22Rv1 (cell line): Measurements from ENCODE around the gene RHBDF1.

Experiments
- CTCF ChIP-seq: fragments of 450-650 bp; IDR thresholded peaks from 2 replicates; pipeline ENCODE4 v1.5.1; 2017; ENCODE audit warnings: mild to moderate bottlenecking
- ZFX ChIP-seq: fragments of 450-650 bp; IDR thresholded peaks from 2 replicates; pipeline ENCODE4 v1.6.1; 2017; ENCODE audit warnings: antibody characterized with exemption, borderline replicate concordance

- no peak for TF ChIP-seq CTCF
- TF ChIP-seq ZFX, result no peak
Measured at GRCh38 chr16:112153-112840, 39.9 kb upstream of the RHBDF1 start.
